Frontal cortex (tissue), 4 donors: ENCODE results near the gene CNKSR3. TPM values are rescaled to one million over a fixed set of nuclear protein-coding genes. Genes with fewer than 3 reads are reported as not detected.
A peak's percentile ranks its signal among the peaks of the same experiment; 100 is the strongest.

Source experiments
- DNase-seq, 2 donors: peaks; one replicate each; pipeline ENCODE4 v3.0.0; 2012; ENCODE audit warnings: low spot score in 2 of 2
- FAIRE-seq: peaks from 2 replicates; lab custom pipeline; 2012; peaks lifted over from hg19 to GRCh38; lab: Jason Lieb, UNC
- total RNA-seq: library from RNA; depleted of rRNA; stranded (reverse); fragments of >200 nt; gene quantifications from one replicate; pipeline ENCODE4 v1.2.3, GENCODE V29; 2014
- donor health status: control.
- donor health status: control.
- donor health status: control.

Gene CNKSR3
- total RNA-seq, 1 donor from 2014 or later: 4.1 TPM

DNA sequence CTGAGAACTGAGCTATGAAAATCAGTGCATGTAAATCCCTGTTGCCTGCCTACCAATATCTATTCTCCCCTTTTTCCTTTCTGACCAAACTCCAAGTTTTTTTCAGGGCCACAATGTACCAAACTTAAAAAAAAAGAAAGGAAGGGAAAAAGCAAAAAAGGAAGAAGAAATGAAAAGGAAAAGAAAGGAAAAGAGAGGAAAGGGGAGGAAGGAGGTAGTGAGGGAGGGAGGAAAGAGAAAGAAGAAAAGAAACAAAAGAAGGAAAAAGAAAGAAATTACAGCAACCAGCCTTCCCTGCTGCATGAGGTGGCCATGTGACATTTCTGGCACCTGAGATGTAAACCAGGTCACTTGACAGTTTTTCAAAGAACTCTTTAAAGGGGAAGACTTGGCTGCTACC lies 4.4 kb downstream of the CNKSR3 start:
- DNase-seq: no peak
- FAIRE-seq: no peak

DNA sequence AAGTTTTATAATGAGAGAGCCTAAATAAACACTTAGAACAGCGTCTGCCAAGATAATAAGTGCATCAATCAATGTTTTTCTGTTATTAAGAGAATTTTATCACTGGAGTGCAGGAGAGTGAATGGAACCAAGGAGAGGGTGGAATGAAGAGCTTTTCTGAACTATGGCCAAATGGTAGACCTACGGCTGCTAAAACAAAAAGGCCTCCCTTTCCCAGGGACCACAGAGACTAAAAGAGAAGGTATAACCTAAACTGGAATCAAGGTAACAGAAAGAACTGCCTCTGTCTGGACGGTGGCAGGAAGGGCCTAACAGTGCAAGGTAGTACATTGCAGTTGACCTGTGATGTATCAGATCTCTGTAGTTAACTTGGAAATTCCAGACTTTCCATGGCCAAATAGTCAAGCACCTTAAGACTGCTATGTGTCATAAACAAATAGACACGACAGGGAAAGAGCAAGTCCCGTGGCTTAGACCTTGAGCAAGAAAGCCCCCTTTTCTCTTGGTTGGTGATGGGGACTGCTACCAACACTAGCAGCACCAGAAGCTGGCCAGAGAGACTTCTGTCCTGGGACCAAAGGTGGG lies 5.5 kb downstream of the CNKSR3 start:
- no peak for DNase-seq
- FAIRE-seq: no peak

DNA sequence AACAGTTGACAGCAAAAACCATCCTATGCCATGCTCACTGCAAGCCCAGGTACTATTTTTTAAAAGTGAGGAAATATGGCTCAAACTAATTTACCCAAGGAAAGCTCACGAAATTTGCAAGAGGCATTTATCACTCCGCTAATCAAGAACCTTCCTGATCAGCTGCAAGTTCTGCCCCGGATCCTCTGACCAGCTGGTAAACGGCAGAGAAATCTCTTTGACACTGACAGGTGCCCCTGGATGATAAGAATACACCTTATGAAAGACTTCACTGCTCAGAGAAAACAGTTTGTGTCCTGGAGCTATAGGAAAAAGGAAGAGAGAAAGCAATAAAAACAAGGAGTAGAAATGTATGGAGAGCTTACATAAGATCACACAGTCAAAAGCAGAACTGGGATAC lies 6.4 kb downstream of the CNKSR3 start:
- FAIRE-seq (no peak), DNase-seq (no peak)

DNA sequence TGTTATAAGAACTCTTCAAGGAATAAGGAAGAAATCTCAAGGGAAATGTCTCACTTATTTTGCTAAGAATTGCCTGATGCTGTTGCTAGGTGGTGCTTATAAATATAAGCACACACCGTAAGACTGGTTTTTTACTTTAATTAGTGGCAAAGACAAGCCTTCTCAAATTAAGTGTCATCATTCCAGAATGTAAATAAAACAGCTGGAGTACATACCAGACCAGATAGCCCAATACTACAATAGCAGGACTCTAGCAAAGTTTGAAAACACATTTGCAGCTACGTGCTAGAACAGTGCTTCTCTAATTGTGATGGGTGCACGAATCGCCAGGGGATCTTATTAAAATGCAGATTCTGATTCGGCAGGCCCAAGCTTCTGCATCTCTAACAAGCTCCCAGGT lies 6.8 kb downstream of the CNKSR3 start:
- FAIRE-seq: no peak

DNA sequence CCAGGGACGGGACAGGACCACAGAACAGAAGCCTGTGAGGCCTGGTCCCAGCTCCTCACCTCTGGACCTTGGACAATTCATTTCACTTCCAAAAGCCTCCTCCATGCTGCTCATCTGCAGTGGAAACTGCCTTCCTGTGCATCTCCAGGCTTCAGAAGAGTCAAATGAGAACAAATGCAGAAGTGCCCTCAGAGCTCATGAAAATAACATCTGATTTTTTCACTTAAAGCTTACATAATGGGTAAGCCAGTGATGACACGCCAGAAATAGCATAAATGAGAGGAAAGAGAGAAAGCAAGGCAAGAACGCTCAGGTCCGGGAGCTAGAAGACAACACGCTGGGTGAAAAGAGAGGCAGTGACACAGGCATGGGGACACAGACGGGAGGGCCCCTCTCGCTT lies 7.9 kb downstream of the CNKSR3 start:
- FAIRE-seq: no peak
- DNase-seq: no peak

More for the DNA sequence above, 6.8 kb downstream of the CNKSR3 start:
- DNase-seq: no peak

- DNase-seq (no peak), FAIRE-seq (no peak)
These were observed 9.0 kb downstream of the CNKSR3 start for GRCh38 chr6:154501578-154501868.

DNA sequence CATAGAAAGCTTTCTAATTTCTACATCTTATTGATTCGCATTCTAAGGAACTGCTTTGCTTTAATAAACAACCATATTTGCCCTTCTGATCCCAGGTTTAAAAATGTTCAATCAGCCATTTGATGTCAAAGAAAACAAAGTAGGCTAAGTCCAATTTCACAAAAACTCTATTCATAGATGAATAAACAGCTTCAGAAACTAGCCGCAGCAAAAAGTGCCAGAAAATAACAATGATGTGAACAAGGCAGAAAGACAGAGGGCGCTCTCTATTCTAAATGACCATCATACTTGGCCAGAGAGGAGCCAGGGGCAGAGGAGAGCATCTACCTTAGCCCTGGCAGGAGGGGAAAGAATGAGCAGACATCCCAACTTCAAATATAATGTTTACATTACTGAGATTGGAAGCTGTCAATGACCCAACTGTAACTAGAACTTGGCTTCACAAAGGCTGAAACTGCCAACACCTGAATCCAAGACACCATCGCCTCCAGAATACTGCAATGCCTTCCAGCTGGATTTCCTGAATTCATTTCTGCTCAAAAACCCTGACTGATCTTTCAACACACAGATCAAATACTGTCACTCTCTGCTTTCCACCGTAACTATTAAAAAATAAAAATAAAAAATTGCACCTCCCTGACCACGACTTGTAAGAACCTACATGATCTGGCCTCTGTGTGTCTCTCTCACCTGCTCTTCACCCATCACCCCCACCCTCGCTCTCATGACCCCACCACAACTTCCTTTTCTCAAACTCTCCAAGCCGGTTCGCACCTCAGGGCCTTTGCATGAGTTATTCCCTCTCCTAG lies 9.5 kb downstream of the CNKSR3 start:
- FAIRE-seq (peak; percentile 90), DNase-seq (peak in 1 of 2 donors; percentile 35)

- FAIRE-seq (no peak), DNase-seq (no peak)
These were observed 10.5 kb downstream of the CNKSR3 start for GRCh38 chr6:154499855-154500589.

GRCh38 chr6:154498340-154498934 lies 12.0 kb downstream of the CNKSR3 start:
- DNase-seq (no peak), FAIRE-seq (no peak)

- no peak for FAIRE-seq
- no peak for DNase-seq
These were observed 13.5 kb downstream of the CNKSR3 start for GRCh38 chr6:154496793-154497517.

GRCh38 chr6:154496186-154496585 lies 14.3 kb downstream of the CNKSR3 start:
- DNase-seq (no peak), FAIRE-seq (no peak)

- no peak for FAIRE-seq
- no peak for DNase-seq
These were observed 15.7 kb downstream of the CNKSR3 start for GRCh38 chr6:154494592-154495311.

- FAIRE-seq: no peak
These were observed 18.7 kb downstream of the CNKSR3 start for GRCh38 chr6:154491567-154492470.

GRCh38 chr6:154489822-154490221 lies 20.7 kb downstream of the CNKSR3 start:
- FAIRE-seq (no peak), DNase-seq (no peak)

More at GRCh38 chr6:154491567-154492470, 18.7 kb downstream of the CNKSR3 start:
- no peak for DNase-seq

- no peak for DNase-seq
- no peak for FAIRE-seq
These were observed 21.6 kb downstream of the CNKSR3 start for GRCh38 chr6:154488802-154489437.

DNA sequence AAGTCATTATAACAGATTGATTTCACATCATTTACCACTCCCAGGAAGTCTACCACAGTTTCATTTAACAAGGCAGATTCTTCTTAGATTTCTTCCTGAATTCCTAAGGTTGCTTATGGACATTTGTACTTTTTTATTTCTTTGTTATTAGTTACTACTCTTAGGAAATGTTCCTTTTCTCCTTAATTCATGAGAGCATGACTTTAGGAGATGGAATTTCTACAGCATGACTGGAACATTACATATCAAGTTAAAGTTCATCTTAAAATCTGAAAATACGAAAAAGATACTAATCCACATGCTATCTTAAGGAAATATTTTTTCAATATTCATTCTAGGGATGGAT lies 22.3 kb downstream of the CNKSR3 start:
- FAIRE-seq: no peak
- DNase-seq: no peak

- DNase-seq (no peak), FAIRE-seq (no peak)
These were observed 22.9 kb downstream of the CNKSR3 start for GRCh38 chr6:154487367-154488247.
